ENCODE measurements around the gene PAX3.

PAX3 gene

DNA sequence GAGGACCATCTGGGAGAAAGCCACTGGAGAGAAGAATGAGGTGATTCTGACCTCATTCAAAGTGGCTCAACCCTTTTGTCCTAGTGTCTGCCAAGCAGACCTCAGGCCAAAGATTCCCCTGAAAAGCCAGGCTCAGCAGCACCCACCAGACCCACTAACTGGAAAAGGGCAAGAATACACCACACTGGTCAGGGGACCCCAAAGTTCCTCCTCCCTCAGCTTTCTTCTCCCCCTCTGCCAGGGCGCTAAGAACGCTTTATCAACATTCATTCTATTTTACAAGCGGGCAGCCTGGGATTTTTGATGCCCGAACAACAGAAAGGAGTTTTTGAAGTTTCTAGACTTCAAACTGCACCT, 7.3 kb downstream of the PAX3 start:
- DNase-seq (ENCODE audit: low read depth) = no peak
- H3K4me3 ChIP-seq (ENCODE audit: low read depth, low read length) = no peak overlapping the region
- TF ChIP-seq, protein P1, sequence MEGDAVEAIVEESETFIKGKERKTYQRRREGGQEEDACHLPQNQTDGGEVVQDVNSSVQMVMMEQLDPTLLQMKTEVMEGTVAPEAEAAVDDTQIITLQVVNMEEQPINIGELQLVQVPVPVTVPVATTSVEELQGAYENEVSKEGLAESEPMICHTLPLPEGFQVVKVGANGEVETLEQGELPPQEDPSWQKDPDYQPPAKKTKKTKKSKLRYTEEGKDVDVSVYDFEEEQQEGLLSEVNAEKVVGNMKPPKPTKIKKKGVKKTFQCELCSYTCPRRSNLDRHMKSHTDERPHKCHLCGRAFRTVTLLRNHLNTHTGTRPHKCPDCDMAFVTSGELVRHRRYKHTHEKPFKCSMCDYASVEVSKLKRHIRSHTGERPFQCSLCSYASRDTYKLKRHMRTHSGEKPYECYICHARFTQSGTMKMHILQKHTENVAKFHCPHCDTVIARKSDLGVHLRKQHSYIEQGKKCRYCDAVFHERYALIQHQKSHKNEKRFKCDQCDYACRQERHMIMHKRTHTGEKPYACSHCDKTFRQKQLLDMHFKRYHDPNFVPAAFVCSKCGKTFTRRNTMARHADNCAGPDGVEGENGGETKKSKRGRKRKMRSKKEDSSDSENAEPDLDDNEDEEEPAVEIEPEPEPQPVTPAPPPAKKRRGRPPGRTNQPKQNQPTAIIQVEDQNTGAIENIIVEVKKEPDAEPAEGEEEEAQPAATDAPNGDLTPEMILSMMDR (IDR thresholded peaks at IDR 0.05; ENCODE audit: insufficient read depth, low read depth, low read length, missing control alignments) = no peak

DNA sequence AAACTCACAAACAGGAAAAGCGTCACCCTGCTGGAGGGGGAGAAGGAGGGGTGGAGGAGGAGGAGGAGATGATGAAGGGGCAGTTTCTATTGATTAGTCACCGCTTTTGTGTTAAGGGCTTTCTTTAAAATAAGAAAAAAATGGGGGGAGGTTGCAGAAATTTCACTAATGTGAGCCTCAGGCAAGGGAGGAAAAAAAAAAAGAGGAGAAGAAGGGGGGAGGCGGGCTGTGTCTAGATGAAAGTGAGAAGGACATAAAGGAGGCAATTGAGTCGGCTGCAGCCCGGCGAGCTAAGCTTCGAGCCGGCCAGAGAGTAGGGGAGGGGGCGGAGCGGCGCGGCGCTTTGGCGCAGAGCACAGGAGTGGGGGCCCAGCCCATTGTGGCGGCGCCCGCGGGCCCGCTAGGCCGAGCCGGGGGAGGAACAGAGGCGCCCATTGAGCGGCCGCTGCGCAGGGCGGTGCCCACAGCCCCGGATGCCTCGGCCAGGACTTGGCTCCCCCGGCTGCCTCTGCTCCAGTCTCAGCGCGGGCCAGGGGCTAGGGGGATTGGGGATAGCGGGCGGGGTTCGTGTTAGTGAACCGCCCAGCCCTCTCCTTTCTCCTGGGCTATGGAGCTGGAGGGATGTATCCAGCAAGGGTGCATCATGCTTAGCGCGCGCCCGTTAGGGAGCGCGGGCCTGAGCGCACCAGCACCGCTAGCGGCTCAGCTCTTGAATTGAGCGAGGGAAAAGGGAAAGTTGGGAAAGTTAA, 7.9 kb downstream of the PAX3 start:
- TF ChIP-seq, protein P1 (IDR thresholded peaks at IDR 0.05; ENCODE audit: insufficient read depth, low read depth, low read length, missing control alignments) = no peak
- no peak for DNase-seq (ENCODE audit: low read depth)
- no peak overlapping the region for H3K4me3 ChIP-seq (ENCODE audit: low read depth, low read length)

DNA sequence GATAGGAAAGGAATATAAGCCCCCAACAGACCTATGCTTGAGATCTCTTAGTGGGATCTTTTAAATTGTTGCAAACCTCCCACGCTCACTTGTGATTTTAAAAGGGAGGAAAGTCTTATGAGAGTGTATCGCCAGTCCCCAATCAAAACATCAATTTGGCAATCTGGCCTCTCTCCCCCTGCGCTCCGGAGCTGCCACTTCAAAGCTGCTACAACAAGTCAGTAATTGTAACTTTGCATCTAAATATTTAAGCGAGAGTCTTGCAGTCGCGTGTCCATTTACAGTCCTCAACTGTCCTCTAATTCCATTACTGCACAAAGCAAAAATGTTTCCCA, 8.4 kb downstream of the PAX3 start:
- no peak for DNase-seq (ENCODE audit: low read depth)
- TF ChIP-seq, protein P1 (IDR thresholded peaks at IDR 0.05; ENCODE audit: insufficient read depth, low read depth, low read length, missing control alignments) = no peak
- H3K4me3 ChIP-seq (ENCODE audit: low read depth, low read length) = no peak overlapping the region

DNA sequence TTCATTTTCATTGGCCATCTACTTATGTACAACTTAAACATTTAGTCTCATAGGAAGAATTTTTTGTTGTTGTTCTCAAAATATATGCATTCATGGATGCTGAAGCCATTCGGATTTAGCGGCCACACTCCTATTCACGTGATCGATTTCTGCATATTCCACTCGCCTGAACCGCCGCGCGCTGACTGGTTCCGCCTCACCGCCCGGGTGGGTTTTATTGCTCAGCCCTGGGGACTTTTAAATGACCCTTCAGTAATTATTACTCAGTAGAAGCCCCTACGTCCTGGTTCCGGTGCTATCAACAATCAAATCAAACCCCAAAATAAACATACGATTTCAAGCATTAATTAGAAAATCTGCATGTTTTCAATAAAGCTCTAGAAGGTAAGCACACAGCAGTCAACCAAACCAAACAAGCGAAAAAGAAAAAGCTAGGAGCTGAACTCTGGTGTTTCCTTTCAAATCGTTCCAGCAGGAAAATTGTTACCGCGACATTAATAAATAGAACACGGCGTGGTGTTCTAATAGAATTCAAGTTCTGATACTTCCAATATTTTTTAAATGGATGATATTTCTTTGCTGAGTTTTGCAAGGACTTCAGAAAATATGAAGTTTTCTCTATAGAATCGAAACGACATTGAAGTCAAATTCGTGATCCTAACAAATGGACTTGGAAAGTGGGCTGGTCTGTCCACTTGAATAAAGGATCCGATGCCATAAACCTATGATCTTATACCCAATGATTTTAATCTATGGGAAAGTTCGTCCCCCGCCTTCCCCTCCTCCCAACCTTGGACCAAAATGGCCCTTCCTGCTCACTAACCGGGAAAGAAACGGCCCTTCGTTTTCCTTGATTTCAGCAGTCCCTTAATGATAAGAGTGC, 9.3 kb downstream of the PAX3 start:
- no peak overlapping the region for H3K4me3 ChIP-seq (ENCODE audit: low read depth, low read length)

DNA sequence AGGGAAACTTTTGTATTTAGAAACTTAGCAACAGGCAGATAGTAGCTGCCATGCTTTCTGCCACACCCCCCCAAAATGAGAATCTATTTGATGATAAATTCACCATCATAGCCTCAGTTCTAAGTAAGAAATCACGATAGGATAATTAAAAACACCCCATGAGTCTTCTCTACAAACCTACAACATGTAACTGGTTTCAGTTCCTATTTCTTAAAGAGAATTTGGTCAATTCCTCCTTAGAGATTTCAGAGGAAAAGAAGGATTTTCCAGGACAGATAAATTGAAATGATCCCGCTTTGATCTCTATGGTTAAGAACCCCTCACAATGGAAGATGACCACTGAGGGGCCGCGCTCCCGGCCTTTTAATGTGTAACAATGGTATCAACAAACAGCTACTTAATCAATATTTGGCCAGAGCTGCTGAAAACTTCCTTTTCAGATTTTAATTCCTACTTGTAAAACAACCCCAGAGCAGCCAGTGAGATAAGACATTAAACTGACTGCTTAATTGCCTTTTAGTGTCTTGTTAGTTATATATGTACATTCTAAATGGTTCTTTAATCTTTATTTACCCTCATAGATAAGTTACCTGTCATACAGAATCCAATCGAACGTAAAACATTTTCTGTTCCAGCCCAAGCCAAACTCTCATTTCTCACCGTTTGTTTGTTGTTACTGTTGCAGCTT, 10.1 kb downstream of the PAX3 start:
- DNase-seq (ENCODE audit: low read depth) = no peak
- no peak overlapping the region for H3K4me3 ChIP-seq (ENCODE audit: low read depth, low read length)
- TF ChIP-seq, protein P1 (IDR thresholded peaks at IDR 0.05; ENCODE audit: insufficient read depth, low read depth, low read length, missing control alignments) = no peak

More for the DNA sequence above, 9.3 kb downstream of the PAX3 start:
- DNase-seq (ENCODE audit: low read depth) = no peak
- TF ChIP-seq, protein P1 (IDR thresholded peaks at IDR 0.05; ENCODE audit: insufficient read depth, low read depth, low read length, missing control alignments) = no peak

DNA sequence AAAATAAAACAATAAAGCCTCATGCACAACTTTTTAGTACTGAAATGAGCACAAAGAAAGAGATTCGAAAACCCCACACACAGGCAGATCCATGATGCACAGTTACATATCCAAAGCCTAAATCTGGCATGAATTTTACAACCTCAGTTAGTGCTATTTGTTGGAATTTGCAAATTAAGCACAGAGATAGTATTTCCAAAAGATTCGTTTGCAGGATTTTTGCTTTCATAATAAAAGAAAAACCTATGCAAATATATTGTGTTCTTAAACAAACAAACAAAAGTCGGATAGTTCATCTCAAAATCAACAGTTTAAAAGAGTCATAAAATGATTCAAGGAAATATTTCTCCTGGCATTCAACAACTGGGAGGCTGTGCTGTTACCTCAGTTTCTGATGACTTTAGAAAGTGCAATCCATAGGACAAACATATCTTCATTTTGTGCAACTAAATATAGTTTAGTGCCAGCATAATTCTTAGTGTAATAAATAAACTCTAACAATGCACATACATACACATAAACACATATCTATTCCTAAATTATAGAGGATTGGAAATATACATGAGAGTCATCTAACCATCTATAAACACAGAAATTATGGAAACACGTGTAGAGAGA, 10.8 kb downstream of the PAX3 start:
- H3K4me3 ChIP-seq (ENCODE audit: low read depth, low read length) = no peak overlapping the region
- TF ChIP-seq, protein P1 (IDR thresholded peaks at IDR 0.05; ENCODE audit: insufficient read depth, low read depth, low read length, missing control alignments) = no peak
- no peak for DNase-seq (ENCODE audit: low read depth)
